LNCAP (cell line): ENCODE data around the gene C3orf70.

Experiments used
- TF ChIP-seq, protein P1 (sequence below): fragments of 450-650 bp; IDR thresholded peaks from 2 replicates; pipeline ENCODE4 v1.5.1; 2017; ENCODE audit warnings: mild to moderate bottlenecking

Gene C3orf70

DNA sequence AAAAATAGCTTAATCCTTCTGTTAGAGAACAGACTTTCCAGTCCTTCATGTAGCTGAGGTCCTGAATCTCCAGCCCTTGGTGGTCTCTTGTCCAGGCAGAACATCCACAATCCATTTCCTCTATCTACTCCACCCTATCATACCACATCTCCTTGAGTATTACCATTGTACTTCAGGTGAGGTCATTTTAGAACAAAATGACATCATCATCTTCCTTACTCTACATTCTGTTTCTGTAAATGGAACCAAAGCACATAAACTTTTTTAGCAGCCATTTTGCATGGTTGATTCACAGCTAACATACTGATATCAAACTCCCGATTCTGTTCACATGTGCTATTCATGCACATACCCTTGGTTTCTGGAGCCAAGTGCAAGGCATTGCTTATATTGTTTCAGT is 112.4 kb downstream of the C3orf70 start:
- TF ChIP-seq, protein P1, sequence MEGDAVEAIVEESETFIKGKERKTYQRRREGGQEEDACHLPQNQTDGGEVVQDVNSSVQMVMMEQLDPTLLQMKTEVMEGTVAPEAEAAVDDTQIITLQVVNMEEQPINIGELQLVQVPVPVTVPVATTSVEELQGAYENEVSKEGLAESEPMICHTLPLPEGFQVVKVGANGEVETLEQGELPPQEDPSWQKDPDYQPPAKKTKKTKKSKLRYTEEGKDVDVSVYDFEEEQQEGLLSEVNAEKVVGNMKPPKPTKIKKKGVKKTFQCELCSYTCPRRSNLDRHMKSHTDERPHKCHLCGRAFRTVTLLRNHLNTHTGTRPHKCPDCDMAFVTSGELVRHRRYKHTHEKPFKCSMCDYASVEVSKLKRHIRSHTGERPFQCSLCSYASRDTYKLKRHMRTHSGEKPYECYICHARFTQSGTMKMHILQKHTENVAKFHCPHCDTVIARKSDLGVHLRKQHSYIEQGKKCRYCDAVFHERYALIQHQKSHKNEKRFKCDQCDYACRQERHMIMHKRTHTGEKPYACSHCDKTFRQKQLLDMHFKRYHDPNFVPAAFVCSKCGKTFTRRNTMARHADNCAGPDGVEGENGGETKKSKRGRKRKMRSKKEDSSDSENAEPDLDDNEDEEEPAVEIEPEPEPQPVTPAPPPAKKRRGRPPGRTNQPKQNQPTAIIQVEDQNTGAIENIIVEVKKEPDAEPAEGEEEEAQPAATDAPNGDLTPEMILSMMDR, result no peak

DNA sequence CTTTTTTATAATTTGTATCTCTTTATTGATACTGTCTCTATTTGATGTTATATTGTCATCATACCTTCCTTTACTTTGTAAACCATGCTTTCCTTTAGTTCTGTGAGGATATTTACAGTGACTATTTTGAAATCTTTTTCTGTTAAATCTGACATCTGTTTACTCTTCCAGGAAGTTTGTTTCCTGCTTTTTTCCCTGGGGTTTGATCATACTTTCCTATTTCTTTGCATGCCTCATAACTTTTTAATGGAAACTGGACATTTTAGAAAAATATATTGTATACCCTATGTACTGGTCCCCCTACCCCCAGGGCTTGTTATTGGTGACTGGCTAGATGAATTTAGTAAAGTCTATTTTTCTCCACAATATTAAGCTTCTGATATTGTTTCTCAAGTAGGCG is 115.1 kb downstream of the C3orf70 start:
- TF ChIP-seq, protein P1, result no peak

DNA sequence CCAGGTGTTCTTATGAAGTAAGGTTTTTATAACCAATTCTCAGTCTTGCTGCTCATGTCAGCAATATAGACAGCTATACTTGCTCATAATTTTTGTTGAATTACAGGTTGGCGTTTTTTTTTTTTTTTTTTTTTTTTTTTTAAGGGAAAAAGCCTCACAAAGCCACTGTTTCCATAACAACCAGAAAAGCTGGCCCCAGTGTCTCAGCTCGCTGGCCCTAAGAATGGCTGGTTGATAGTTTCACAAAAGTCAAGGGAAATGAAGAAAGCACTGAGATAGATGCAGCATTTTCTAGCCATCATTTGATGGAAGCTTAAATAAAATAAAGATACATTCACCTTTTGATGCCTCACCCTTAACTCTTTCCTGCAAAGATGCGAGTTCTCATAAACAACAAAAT is 121.9 kb downstream of the C3orf70 start:
- TF ChIP-seq, protein P1, result no peak

DNA sequence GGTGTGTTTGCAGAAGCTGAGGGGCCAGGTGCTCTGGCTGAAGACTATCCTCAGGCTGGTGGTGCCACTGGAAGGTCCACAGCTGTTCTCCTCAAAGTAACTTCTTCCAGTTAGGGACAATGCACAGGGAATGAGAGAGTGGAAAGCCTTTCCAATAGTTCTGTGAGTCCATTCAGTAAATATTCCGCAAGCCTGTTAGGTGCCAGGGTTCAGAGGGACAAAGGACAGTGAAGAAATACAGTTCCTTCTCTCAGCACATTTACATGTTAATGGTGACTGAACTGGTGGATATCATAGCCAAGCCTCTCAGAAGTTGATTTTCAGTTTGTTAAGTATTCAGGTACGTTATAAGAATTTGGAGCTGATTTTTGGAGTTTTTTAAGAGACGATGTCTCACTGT is 122.5 kb downstream of the C3orf70 start:
- TF ChIP-seq, protein P1, result no peak

DNA sequence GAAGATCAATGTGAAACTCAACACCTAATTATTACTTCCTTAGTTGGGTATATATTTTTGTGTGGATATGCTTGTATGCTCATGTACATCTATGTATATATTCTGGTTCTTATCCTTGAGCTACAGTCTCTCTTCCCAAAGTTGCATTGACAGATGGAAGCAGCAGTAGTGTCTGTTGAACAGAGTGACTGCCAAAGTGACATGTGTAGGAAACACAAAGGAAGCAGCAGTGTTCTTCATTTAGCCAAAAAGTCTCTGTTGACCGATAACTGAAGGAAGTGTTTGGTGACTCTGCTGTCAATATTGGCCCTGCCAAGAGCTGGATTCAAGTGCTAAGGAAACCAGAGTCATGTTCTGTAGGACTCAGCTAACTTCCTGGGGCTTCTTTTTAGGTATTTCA is 123.8 kb downstream of the C3orf70 start:
- TF ChIP-seq, protein P1, result no peak

DNA sequence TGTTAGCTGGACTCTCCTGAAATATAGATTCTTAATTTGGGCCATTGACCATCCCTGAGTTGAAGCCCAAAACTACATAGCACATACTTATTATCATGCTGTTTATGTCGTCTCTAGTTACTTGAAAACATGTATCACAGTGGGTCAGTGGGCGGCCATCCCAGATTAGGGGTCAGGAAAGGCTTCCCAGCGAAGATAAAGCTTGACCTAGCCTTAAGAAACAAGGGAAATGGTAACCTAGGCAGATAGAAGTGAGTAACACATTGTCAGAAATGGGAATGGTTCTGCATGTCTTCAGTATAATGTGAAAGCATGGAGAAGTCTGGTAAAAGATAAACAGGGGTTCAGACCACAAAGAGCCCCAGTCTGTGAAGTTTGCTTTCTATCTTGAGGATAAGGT is 124.7 kb downstream of the C3orf70 start:
- TF ChIP-seq, protein P1, result no peak
